GM19452 (cell line): ENCODE data around the gene DBNDD2.

Experiments
- ATAC-seq: cut with Tn5 transposase; IDR thresholded peaks from one replicate; pipeline ENCODE4 v1.9.1; 2021; ENCODE audit not compliant: unreplicated experiment

Gene DBNDD2, protein sequence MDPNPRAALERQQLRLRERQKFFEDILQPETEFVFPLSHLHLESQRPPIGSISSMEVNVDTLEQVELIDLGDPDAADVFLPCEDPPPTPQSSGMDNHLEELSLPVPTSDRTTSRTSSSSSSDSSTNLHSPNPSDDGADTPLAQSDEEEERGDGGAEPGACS

DNA sequence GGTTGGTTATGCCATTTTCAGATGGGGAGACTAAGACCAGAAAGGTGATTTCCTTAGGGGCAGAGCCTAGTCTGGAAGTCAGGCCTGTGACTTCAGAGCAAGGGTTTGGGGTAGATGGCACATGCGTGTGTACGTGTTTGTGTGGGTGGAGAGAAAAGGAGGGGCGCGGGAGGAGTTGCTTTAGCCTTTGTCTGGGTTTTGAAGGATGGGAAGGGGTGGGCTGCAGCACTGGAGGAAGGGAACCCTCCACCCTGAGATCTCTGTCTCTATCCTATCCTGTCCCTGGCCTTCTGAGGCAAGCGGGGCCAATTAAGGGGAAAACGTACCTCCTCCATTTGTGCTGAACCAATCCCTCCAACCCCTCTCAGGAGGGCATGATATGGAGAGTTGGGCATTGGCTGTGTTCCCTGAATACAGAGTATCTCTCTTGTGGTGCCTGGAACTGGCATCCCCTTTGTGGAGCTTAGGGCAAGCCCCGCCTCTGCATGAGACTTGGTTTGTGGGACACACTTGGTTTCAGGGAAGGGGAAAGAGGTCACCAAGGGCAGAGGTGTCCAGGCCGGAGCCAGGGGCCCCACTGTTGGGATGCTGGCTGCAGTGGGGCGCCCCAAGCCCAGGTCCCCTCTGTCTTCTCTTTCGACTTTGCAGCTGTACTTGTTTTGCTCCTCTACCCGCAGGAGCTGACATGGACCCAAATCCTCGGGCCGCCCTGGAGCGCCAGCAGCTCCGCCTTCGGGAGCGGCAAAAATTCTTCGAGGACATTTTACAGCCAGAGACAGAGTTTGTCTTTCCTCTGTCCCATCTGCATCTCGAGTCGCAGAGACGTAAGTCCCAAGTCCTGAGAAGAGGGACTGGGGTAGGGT lies at the start of gene DBNDD2:
TSS of gene DBNDD2 (plus strand) at position 507 of the 863 bp plus-strand sequence. CDS start at position 686, 179 bp downstream.
- ATAC-seq: no peak

DNA sequence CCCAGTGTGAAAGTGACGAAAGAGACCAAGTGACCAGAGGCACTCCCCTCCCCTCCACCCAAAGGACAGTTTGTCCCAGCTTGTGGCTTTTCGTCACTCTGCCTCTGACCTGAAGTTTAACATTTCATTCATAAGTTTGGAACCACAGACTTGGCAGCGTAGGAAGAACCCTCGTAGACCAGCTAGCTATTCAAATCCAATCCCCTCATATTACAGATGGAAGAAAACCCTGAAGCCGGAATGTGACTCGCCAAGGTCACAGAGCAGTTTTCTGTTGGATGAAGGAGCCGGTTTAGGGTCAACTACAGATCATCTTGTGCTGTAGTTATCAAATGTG lies 49.1 kb upstream of the DBNDD2 start:
- no peak for ATAC-seq

DNA sequence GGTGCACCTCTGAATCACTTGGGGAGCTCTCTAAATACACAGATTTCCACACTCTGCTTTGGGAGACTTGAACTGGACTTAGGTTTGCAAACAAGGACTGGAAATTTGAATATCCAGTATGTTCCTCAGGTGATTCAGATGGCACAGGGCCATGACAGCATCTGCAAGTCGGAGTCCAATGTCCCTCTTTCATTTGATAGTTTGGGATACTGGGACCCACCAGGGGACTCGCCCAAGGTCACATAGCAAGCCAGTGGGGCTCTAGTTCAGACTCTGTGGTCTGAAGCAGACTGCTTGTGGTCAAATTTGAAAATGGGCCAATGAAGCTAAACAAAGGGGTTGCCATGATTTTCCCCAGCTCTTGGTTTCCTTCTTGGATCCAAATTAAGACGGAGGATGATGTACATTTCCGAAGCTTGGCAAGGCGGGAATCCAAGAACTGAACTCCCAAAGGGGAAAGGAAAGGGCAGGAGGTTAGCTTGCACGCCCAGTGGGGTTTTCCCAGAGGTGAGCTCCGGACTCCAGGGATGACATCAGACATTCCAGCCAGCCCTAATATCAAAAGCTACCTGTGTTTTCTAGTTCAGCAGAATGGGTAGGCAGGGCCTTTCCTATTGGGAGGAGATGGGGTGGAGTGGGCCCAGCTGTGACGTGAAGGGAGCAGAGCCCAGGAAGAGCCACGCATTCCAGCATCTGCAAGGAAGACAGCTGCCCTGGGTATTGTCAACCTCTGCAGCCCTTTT lies 48.5 kb upstream of the DBNDD2 start:
- no peak for ATAC-seq

GRCh38 chr20:45361793-45362192 lies 46.3 kb upstream of the DBNDD2 start:
- no peak for ATAC-seq

DNA sequence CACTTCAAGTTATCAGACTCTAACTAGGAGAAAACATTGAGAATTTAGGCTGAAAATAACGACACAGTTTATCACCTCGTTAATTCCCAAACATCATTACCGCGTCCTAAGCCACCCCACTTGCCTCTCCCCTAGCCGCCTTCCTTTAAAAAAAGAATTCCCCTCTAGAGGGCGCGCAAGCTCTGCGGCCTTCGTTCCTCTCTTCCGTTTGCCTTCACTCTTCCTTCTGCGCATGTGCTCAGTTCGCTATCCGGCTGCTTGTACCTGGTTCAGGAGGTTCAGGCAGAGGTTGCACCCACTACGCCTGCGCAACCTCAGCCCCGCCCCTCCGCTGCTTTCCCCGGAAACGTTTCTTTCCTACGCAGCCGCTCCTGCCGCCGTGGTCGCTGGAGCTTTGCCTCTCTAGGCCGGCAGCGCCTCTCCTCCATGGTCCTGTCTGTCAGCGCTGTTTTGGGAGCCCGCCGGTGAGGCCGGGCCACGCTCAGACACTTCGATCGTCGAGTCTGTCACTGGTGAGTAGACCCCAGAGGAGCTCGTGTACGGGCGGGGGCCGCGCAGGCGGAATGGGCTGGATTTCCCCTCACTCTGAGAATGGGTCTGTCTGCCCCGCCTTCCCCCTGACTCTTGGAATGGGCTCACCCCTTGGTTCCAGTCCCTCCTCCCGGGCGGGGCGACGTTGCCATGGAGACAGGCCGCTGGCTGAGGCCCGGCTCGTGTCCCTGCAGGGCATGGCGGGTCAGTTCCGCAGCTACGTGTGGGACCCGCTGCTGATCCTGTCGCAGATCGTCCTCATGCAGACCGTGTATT lies 45.1 kb upstream of the DBNDD2 start, which contains the start of gene SYS1:
TSS of gene SYS1 (plus strand) at position 353 of the 807 bp plus-strand sequence. CDS start at position 729, 376 bp downstream.
- ATAC-seq: peak; percentile 84

DNA sequence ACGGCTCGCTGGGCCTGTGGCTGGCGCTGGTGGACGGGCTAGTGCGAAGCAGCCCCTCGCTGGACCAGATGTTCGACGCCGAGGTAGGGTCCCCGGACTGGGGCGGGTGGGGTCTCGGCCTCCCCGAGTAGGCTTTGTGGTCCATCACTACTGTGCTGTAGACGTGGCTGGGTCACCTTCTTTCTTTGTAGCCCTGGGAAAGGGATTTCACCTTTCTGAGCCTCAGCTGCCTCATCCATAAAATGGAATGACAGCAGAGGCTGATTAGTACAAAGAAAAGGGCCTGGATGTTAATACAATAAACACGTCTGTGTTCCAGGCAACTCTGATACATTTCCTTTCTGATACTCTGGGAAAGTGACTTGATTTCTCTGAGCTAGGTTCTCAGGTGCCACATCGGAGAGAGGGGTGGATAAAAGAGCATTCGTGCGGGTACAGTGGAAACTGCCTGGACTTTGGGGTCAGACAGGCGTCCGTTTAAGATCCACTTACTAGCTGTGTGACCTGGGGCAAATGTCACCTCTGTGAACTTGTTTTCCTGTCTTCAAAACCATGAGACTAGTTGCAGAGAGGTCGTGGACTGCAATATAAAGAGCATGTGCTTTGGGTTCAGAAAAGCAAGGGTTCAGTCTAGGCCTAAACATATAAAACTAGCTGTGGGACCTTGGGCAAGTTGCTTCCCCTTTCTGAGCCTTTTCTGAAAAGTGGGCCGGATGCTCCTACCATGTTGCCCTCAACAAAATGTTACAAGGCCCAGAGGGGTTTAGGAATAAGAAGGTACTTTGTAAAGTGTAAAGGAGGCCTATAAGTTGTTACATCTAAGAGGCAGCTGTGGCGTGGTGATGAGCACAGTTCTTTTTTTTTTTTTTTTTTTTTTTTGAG lies 44.2 kb upstream of the DBNDD2 start:
- ATAC-seq: no peak

GRCh38 chr20:45365444-45365970 lies 42.6 kb upstream of the DBNDD2 start:
- no peak for ATAC-seq

DNA sequence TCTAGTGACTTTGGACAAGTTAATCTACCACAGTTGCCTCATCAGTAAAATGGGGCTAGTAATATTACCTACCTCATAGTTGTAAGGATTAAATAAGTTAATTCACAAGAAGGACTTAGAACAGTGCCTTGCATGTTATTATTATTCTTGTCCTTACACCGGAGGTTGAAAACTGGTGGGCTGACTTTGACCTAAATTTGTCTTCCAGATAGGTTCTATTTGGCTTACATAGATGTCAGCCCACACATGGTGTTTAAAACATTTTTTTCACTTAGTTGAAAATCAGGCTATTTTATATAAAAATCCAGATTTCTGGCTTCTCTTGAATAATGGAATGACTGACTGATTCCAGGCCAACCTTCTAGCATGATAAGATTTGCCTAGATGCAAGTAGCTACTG lies 41.9 kb upstream of the DBNDD2 start:
- ATAC-seq: no peak

GRCh38 chr20:45366631-45367030 lies 41.5 kb upstream of the DBNDD2 start:
- no peak for ATAC-seq

GRCh38 chr20:45367126-45367525 lies 41.0 kb upstream of the DBNDD2 start:
- no peak for ATAC-seq

DNA sequence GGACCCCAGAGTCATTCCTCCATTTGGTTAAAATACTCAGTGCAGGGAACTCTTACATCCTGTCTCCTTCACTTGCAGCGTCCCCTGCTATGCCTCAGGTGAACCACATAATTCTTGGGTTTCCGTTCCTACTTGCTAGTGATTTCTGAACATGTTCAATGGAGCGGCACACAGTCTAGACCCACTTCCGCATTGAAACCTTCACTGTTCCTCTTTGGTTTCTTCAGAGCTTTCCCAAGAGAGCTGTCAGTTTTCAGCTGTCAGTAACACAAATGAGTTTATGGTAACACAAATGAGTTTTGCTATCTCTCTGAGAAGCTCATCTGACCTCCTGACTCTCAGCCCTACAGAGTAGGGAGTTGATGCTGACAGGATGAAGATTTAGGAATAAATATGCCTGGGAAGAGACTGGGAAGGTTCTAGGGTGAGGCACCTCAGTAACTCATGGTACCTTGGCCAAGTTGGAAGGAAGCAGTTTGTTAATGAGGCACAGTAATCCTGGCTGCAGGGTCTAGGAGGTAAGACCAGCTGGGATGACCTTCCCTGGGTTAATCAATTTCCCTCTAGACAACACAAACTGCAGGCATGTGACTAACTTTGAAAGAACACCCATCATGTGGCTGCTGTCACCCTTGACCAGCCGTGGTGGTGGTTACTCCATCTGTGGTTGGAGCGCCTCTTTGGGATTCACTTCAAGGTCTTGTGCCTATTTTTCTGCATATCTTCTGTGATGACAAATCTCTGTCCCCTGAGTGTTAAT lies 39.7 kb upstream of the DBNDD2 start:
- peak; percentile 74 for ATAC-seq

GRCh38 chr20:45370571-45371160 lies 37.4 kb upstream of the DBNDD2 start:
- no peak for ATAC-seq

GRCh38 chr20:45372241-45372640 lies 35.8 kb upstream of the DBNDD2 start:
- ATAC-seq: no peak

DNA sequence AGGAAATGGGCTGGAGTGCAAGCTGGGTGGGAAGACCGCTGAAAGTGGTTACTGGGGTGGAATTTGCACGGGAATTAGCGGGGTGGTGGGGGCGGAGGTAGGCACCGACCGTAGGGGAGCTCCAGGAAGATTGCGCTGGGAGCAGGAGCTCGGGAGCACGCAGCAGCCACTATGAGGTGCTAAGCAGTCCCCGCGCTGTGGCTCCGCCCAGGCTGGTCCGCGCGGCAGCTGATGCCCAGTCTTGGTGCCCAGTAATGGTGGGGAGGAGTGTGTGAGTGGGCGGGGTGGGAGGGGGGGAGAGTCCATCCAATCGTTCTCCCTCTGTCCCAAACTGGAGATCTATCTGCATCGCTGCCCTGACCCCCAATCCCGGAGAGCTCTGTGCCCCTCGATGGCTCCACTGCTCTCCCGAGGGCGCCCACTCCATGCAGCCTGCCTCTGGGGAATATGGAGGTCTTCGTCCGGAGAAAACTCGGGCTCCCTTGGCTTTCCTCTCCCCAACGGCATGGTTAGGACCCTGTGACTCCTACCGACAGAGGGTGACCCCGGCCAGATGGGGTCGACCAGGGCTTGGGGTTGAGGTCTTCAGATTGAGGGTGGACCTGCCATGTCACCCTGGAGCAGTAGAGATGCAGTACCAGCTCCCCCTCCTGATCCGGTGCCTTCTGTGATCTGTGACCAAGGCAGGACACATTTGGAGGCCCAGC lies 35.3 kb upstream of the DBNDD2 start:
- no peak for ATAC-seq

- ATAC-seq: peak; percentile 80
Observed at GRCh38 chr20:45373353-45374100, 34.6 kb upstream of the DBNDD2 start.

DNA sequence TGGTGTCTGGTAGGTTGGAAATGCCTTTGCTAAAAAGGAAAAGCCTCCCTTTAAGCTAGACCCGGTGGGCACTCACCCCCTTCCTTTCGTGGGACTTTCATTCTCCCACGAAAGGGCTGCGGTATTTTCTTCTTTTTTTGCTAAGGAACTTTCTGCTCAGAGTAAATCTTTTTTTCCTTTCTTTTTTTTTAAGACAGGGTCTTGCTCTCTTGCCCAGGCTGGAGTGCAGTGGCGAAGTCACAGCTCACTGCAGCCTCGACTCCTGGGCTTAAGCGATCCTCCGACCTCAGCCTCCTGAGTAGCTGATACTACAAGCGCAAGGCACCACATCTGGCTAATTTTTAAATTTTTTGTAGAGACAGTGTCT lies 34.0 kb upstream of the DBNDD2 start:
- ATAC-seq: no peak

DNA sequence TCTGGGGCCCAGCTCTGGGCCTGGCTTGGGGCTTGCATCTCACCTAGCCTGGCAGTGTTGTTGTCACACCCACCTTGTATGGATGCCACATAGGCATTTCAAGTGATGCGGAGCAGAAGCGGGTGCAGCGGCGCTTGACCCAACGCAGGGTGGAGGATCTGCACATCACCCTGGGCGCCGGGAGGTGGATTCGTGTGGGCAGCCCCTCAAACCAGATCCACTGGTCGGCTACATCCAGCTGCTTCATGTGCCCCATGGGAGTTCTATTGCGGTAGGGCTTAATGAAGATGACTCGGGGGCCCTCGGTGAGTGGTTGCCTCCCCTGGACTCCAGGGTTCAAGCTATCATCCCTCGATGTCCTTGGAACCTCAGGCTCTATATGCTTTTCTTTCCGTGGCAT lies 33.1 kb upstream of the DBNDD2 start:
- ATAC-seq: no peak
